Thyroid gland (tissue), 4 donors: ENCODE results near the gene ANKLE2. TPM values are rescaled to one million over a fixed set of nuclear protein-coding genes. Genes with fewer than 3 reads are reported as not detected.

Experiments
- DNase-seq, 2 donors: peaks; one replicate each; pipeline ENCODE4 v3.0.0-alpha.2; 2019
- H3K27ac ChIP-seq, 3 donors: fragments of 200-600 bp; sonication (generic); 1 replicate in 2 of 3; 2 replicates in 1 of 3; pipeline ENCODE4 v1.5.1; 2016 to 2019; ENCODE audit warnings: mild to moderate bottlenecking in 1 of 3, moderate library complexity in 1 of 3
- H3K27me3 ChIP-seq: fragments of 200-600 bp; sonication (generic); one replicate; pipeline ENCODE4 v1.5.1; 2019
- H3K36me3 ChIP-seq, 2 donors: fragments of 200-600 bp; sonication (generic); one replicate each; pipeline ENCODE4 v1.5.1; 2016 to 2019
- H3K4me1 ChIP-seq, 2 donors: fragments of 200-600 bp; sonication (generic); one replicate each; pipeline ENCODE4 v1.5.1; 2017 to 2019
- H3K4me3 ChIP-seq, 3 donors: fragments of 200-600 bp; sonication (generic); replicated peaks in 1 of 3; 1 replicate in 2 of 3; 2 replicates in 1 of 3; pipeline ENCODE4 v1.5.1; 2016; ENCODE audit warnings: mild to moderate bottlenecking in 1 of 3
- H3K9me3 ChIP-seq: fragments of 200-600 bp; sonication (generic); one replicate; pipeline ENCODE4 v1.5.1; 2017
- CTCF ChIP-seq, 6 experiments: fragments of 200-600 bp in 3 of 6; fragments of 450-650 bp in 3 of 6; sonication (generic) in 3 of 6; IDR thresholded peaks; one replicate each; pipeline ENCODE4 v1.5.1; 2016 to 2019; ENCODE audit warnings: antibody characterized with exemption in 6 of 6, mild to moderate bottlenecking in 2 of 6, inconsistent platforms in 1 of 6, moderate library complexity in 1 of 6
- POLR2A ChIP-seq, 2 donors: fragments of 450-650 bp; IDR thresholded peaks; one replicate each; pipeline ENCODE4 v1.6.1; 2017; ENCODE audit warnings: antibody characterized with exemption in 2 of 2, mild to moderate bottlenecking in 2 of 2, moderate library complexity in 1 of 2
- WGBS, 2 donors: methylation state at CpG; one replicate each; pipeline ENCODE4 v1.1.5; 2017; 5-methylcytosine and 5-hydroxymethylcytosine counted together
- intact Hi-C: fragments of 100-400 bp; cut with DNase I; formaldehyde crosslinking; loops from one replicate; pipeline ENCODE4 v1.15.1; 2023
- total RNA-seq, 4 donors: library from RNA; depleted of rRNA; stranded (reverse); fragments of >200 nt; gene quantifications; one replicate each; pipeline ENCODE4 v1.2.3, GENCODE V29; 2016

ANKLE2 gene
- total RNA-seq, 4 donors from 2014 or later = 50.7 to 70.7 (median 55.3) TPM

- 94 to 97% methylated on average over 25 of the region's 25 CpGs for WGBS, 2 donors
Observed at GRCh38 chr12:132720606-132721345, 40.9 kb downstream of the ANKLE2 start.

GRCh38 chr12:132719954-132720324, 41.7 kb downstream of the ANKLE2 start:
- H3K36me3 ChIP-seq = peaks cover 51 to 52% of the 10 kb centered on the region in 2 donors
- WGBS, 2 donors = 91 to 97% methylated on average over 12 of the region's 12 CpGs
- no peak overlapping the region for H3K27ac ChIP-seq
- H3K4me3 ChIP-seq = no peak overlapping the region
- H3K9me3 ChIP-seq = no peaks in the 10 kb centered on the region
- TF ChIP-seq CTCF (IDR thresholded peaks at IDR 0.05) (no peak), POLR2A (IDR thresholded peaks at IDR 0.05) (no peak)
- no peak for DNase-seq
- no peaks in the 10 kb centered on the region for H3K4me1 ChIP-seq
- no peaks in the 10 kb centered on the region for H3K27me3 ChIP-seq
- intact Hi-C loops = no loop called here

More at GRCh38 chr12:132720606-132721345, 40.9 kb downstream of the ANKLE2 start:
- H3K36me3 ChIP-seq = peaks cover 57 to 60% of the 10 kb centered on the region in 2 donors
- no peaks in the 10 kb centered on the region for H3K4me1 ChIP-seq
- no peak for DNase-seq
- no peaks in the 10 kb centered on the region for H3K27me3 ChIP-seq
- H3K4me3 ChIP-seq = no peak overlapping the region
- intact Hi-C loops = no loop called here
- TF ChIP-seq CTCF (IDR thresholded peaks at IDR 0.05) = no peak
- no peak for TF ChIP-seq POLR2A (IDR thresholded peaks at IDR 0.05)
- H3K9me3 ChIP-seq = no peaks in the 10 kb centered on the region
- H3K27ac ChIP-seq = no peak overlapping the region

GRCh38 chr12:132719141-132719953, 42.3 kb downstream of the ANKLE2 start:
- WGBS, 2 donors = 92 to 97% methylated on average over 28 to 31 of the region's 31 CpGs
- intact Hi-C loops = no loop called here
- H3K4me1 ChIP-seq = no peaks in the 10 kb centered on the region
- H3K36me3 ChIP-seq = peaks cover 46 to 47% of the 10 kb centered on the region in 2 donors
- TF ChIP-seq CTCF (IDR thresholded peaks at IDR 0.05) = no peak
- TF ChIP-seq POLR2A (IDR thresholded peaks at IDR 0.05) = no peak
- no peak for DNase-seq
- H3K9me3 ChIP-seq = no peaks in the 10 kb centered on the region
- no peak overlapping the region for H3K4me3 ChIP-seq
- no peak overlapping the region for H3K27ac ChIP-seq
- H3K27me3 ChIP-seq = no peaks in the 10 kb centered on the region

- Histone ChIP-seq H3K36me3 (peaks cover 40 to 45% of the 10 kb centered on the region in 2 donors), H3K27ac (no peak overlapping the region), H3K9me3 (no peaks in the 10 kb centered on the region), H3K27me3 (no peaks in the 10 kb centered on the region), H3K4me3 (no peak overlapping the region), H3K4me1 (no peaks in the 10 kb centered on the region)
- no peak for DNase-seq
- WGBS, 2 donors = 93 to 94% methylated on average over 6 to 21 of the region's 21 CpGs
- TF ChIP-seq POLR2A (IDR thresholded peaks at IDR 0.05) = no peak
- intact Hi-C loops = no loop called here
Observed at GRCh38 chr12:132718644-132719043, 43.0 kb downstream of the ANKLE2 start.

- no peak for DNase-seq
- intact Hi-C loops = no loop called here
- TF ChIP-seq CTCF (IDR thresholded peaks at IDR 0.05) = no peak
- no peak for TF ChIP-seq POLR2A (IDR thresholded peaks at IDR 0.05)
- no peaks in the 10 kb centered on the region for H3K4me1 ChIP-seq
- peaks cover 32 to 38% of the 10 kb centered on the region in 2 donors for H3K36me3 ChIP-seq
- H3K9me3 ChIP-seq = no peaks in the 10 kb centered on the region
- no peak overlapping the region for H3K4me3 ChIP-seq
- 96 to 97% methylated on average over 31 to 56 of the region's 61 CpGs for WGBS, 2 donors
- H3K27me3 ChIP-seq = no peaks in the 10 kb centered on the region
- no peak overlapping the region for H3K27ac ChIP-seq
Observed at GRCh38 chr12:132717531-132718387, 43.9 kb downstream of the ANKLE2 start.
